Right ventricle myocardium superior (tissue), 1 donor: ENCODE data around the gene CNPY3. TPM values are rescaled to one million over a fixed set of nuclear protein-coding genes. Genes with fewer than 3 reads are reported as not detected.
"Not testable (repeated sequence)": the region's sequence is repeated elsewhere in the genome, so short reads cannot be mapped to it uniquely, and the experiment has no call there.

Experiments
- ATAC-seq: fragments of 200-7000 bp; cut with Tn5 transposase; one replicate; pipeline ENCODE4 v1.9.1; 2020; ENCODE audit warnings: mild to moderate bottlenecking; ENCODE audit not compliant: poor library complexity
- DNase-seq: peaks from one replicate; pipeline ENCODE4 v3.0.0-alpha.2; 2020
- intact Hi-C: fragments of 100-400 bp; cut with DNase I; formaldehyde crosslinking; loops from one replicate; pipeline ENCODE4 v1.11.2; 2022
- total RNA-seq: library from RNA; stranded (reverse); fragmentation: NEBNext Ultra II Directional; extraction: Animal tissue kit (Norgen Biotek cat#: 25700); gene quantifications from one replicate; pipeline ENCODE4 v1.2.1, GENCODE V29; 2021
- donor health status: DM: no; HTN: yes; CAD: no; lungs with severe emphysema.

CNPY3 gene
- total RNA-seq, 1 donor from 2014 or later: 20.6 TPM

- intact Hi-C loops, ATAC-seq, DNase-seq: not testable (repeated sequence)
These were observed 12.1 kb downstream of the CNPY3 start for GRCh38 chr6:42941356-42941755.

GRCh38 chr6:42942444-42942843, 13.2 kb downstream of the CNPY3 start:
- ATAC-seq (no peak), DNase-seq (no peak)
- intact Hi-C loops: no loop called here

- DNase-seq (no peak), ATAC-seq (no peak)
- intact Hi-C loops: no loop called here
These were observed 18.7 kb downstream of the CNPY3 start for GRCh38 chr6:42947950-42948349.

- intact Hi-C loops: no loop called here
- no peak for DNase-seq
- no peak for ATAC-seq
These were observed 23.1 kb downstream of the CNPY3 start for GRCh38 chr6:42952389-42952788.

- DNase-seq, ATAC-seq: not testable (repeated sequence)
These were observed 25.1 kb downstream of the CNPY3 start for GRCh38 chr6:42954405-42954804.

GRCh38 chr6:42958125-42958524, 28.8 kb downstream of the CNPY3 start:
- ATAC-seq (no peak), DNase-seq (no peak)
- intact Hi-C loops: no loop called here

More at GRCh38 chr6:42954405-42954804, 25.1 kb downstream of the CNPY3 start:
- intact Hi-C loops: not testable (repeated sequence)

GRCh38 chr6:42959917-42960242, 30.6 kb downstream of the CNPY3 start:
- intact Hi-C loops: no loop called here
- DNase-seq: no peak
- peak; percentile 51 for ATAC-seq

GRCh38 chr6:42960243-42961019, 31.2 kb downstream of the CNPY3 start, which contains the start of gene GNMT:
Gene GNMT (plus strand): TSS chr6:42960754. CDS start chr6:42960768, 14 bp downstream.
- DNase-seq: peak; percentile 83
- ATAC-seq: peak; percentile 90
- intact Hi-C loops: no loop called here

GRCh38 chr6:42961020-42961470, 31.8 kb downstream of the CNPY3 start:
- DNase-seq (no peak), ATAC-seq (no peak)
- intact Hi-C loops: no loop called here

- no peak for ATAC-seq
- intact Hi-C loops: no loop called here
- DNase-seq: no peak
These were observed 32.8 kb downstream of the CNPY3 start for GRCh38 chr6:42962096-42962495.

- ATAC-seq (no peak), DNase-seq (no peak)
- intact Hi-C loops: no loop called here
These were observed 33.4 kb downstream of the CNPY3 start for GRCh38 chr6:42962502-42963178.

GRCh38 chr6:42963179-42963854, 34.0 kb downstream of the CNPY3 start:
- DNase-seq: no peak
- ATAC-seq: no peak

GRCh38 chr6:42963855-42964605, 34.8 kb downstream of the CNPY3 start:
- intact Hi-C loops: no loop called here
- no peak for ATAC-seq
- no peak for DNase-seq

More at GRCh38 chr6:42963179-42963854, 34.0 kb downstream of the CNPY3 start:
- intact Hi-C loops: no loop called here

- ATAC-seq (no peak), DNase-seq (no peak)
- intact Hi-C loops: no loop called here
These were observed 37.3 kb downstream of the CNPY3 start for GRCh38 chr6:42966571-42966970.

- no peak for ATAC-seq
- DNase-seq: no peak
- intact Hi-C loops: no loop called here
These were observed 37.9 kb downstream of the CNPY3 start for GRCh38 chr6:42967228-42967627.

- ATAC-seq: no peak
- intact Hi-C loops: no loop called here
- no peak for DNase-seq
These were observed 38.9 kb downstream of the CNPY3 start for GRCh38 chr6:42968126-42968701.

- ATAC-seq (no peak), DNase-seq (no peak)
- intact Hi-C loops: no loop called here
These were observed 39.5 kb downstream of the CNPY3 start for GRCh38 chr6:42968783-42969182.

GRCh38 chr6:42969431-42969830, 40.2 kb downstream of the CNPY3 start:
- no peak for DNase-seq
- ATAC-seq: no peak
- intact Hi-C loops: no loop called here
